ENCODE results near the gene FAF1.

Gene FAF1

DNA sequence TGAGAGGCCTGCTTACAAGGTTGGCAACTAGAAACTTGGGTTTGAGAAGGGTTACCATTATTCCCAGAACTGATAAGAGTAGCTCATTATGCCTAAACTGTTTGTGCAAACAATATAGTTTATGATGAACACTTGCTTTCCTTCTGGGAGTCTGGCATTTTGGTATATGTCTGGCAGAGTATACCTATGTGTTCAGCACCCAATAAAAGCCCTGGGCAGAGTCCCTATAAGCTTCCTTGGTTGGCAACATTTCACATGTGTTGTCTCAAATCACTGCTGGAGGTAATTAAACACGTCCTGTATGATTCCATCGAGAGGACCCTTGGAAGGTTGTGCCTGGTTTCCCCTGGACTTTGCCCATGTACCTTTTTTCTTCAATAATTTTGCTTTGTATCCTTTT lies 497.1 kb downstream of the FAF1 start:
- TF ChIP-seq, protein P1, sequence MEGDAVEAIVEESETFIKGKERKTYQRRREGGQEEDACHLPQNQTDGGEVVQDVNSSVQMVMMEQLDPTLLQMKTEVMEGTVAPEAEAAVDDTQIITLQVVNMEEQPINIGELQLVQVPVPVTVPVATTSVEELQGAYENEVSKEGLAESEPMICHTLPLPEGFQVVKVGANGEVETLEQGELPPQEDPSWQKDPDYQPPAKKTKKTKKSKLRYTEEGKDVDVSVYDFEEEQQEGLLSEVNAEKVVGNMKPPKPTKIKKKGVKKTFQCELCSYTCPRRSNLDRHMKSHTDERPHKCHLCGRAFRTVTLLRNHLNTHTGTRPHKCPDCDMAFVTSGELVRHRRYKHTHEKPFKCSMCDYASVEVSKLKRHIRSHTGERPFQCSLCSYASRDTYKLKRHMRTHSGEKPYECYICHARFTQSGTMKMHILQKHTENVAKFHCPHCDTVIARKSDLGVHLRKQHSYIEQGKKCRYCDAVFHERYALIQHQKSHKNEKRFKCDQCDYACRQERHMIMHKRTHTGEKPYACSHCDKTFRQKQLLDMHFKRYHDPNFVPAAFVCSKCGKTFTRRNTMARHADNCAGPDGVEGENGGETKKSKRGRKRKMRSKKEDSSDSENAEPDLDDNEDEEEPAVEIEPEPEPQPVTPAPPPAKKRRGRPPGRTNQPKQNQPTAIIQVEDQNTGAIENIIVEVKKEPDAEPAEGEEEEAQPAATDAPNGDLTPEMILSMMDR (conservative IDR thresholded peaks at IDR 0.05; ENCODE audit: low read depth, low read length), result no peak

DNA sequence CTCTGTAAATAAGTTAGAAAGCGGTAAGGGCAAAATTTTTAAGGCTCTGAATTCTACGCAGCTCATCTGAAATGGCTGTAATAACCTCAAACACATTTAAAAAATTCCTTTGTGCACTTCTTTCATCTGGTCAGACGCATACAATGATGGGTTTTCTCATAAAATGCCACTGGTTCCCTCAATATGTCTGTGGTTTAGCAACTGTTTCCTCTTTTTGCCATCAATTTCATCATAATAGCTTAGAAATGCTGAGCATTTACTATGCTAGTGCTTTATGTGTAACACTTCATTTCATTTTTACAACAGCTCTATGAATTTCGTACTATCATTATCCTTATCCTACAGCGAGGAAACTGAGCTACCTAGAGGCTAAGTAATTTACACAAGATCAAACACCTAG lies 501.6 kb downstream of the FAF1 start:
- no peak overlapping the region for H3K4me3 ChIP-seq (ENCODE audit: low read depth, low read length)
- DNase-seq (ENCODE audit: low read depth), result no peak
- TF ChIP-seq, protein P1 (conservative IDR thresholded peaks at IDR 0.05; ENCODE audit: low read depth, low read length), result no peak

More for the DNA sequence above, 497.1 kb downstream of the FAF1 start:
- DNase-seq (ENCODE audit: low read depth), result no peak
- no peak overlapping the region for H3K4me3 ChIP-seq (ENCODE audit: low read depth, low read length)

DNA sequence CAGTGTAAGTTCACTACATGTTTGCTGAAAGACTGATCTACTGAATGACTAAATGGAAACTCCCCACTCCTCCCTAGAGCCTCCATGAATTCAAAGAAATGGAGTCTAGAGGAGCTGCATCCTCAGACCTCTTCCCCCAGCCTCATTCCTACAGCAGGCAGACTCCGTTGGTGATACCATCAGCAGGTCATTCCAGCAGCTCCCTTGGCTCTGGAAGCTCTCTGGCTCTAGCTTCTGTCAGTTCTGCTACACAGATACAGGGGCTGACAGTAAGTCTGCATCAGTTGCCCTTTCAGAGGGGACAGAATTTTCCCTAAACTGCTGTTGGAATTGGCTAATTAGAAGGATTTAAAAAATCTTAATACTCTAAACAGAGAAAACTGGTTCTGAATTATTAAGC lies 505.2 kb downstream of the FAF1 start:
- DNase-seq (ENCODE audit: low read depth), result no peak
- no peak overlapping the region for H3K4me3 ChIP-seq (ENCODE audit: low read depth, low read length)
- TF ChIP-seq, protein P1 (conservative IDR thresholded peaks at IDR 0.05; ENCODE audit: low read depth, low read length), result no peak

DNA sequence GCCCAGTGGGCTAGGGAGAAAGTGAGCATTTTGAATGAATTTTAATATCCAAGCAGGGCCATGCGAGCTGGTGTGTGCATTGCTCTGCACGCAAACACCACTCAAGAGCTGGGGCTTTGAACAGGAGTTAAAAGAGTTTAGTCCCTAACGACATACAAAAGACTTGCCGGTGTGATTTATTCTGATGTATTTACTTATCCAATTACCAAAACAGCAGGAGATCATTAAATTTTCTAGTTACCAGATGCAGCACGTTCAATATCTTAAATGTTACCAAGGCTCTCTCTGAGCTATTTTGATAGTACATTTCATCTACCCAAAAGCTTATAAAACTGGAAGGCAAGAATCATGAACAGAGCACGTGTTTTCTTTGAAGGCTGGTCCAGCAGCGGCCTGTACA lies 506.8 kb downstream of the FAF1 start:
- no peak for DNase-seq (ENCODE audit: low read depth)
- TF ChIP-seq, protein P1 (conservative IDR thresholded peaks at IDR 0.05; ENCODE audit: low read depth, low read length), result no peak
- no peak overlapping the region for H3K4me3 ChIP-seq (ENCODE audit: low read depth, low read length)

DNA sequence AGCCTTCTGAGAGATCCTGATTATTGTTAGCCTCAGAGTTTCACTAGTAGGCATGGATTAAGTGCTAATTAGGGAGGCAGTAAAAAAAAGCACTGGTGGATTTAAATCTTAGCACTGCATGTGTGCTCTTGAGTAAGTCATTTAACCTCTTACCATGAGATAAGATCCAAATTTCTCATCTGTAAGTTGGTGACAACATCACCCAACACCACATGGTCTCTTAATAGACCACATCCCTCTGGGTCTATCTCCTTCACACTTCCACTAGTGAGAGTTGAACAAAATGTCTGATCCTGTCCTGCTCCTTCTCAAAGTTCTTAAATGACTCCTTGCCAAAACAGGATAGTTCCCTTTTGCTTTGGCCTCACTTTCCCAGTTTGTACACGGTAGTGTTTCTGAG lies 507.4 kb downstream of the FAF1 start:
- no peak overlapping the region for H3K4me3 ChIP-seq (ENCODE audit: low read depth, low read length)
- TF ChIP-seq, protein P1 (conservative IDR thresholded peaks at IDR 0.05; ENCODE audit: low read depth, low read length), result no peak
- no peak for DNase-seq (ENCODE audit: low read depth)

DNA sequence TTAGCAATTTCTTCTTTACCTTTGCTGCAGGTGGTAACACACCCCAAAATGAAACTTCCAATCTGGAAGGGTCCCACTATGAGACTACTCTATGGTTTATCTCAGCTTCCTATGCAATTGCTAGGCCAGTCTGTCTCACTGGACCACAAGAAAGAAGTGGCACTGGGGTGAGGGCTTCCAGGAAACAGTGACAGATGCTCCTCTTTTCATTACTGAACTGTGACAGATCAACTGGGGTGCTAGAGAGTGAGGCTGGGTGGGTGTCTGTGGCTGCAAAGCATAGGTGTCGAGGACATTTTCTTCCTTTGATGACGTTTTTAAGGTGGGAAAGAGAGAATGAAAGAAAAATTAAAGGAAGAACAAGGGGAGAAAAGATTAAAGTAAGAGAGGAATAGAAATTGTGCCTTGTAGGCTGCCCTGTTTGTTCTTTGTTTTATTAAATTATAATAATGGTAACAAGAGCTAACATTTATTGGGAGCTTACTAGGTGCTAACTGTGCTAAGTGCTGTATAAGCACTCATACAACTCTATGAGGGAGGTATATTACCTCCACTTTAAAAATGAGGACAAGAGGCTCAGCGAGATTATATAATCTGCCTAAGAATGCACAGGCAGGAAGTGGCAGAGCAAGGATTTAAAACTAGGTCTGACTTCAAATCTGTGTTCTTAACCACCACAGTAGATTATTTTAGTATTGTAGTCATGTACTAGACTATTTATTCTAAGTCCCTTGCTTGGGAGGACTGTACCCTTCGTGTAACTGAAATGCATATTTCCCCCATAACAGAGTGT lies 509.0 kb downstream of the FAF1 start:
- H3K4me3 ChIP-seq (ENCODE audit: low read depth, low read length), result no peak overlapping the region
- no peak for DNase-seq (ENCODE audit: low read depth)
- TF ChIP-seq, protein P1 (conservative IDR thresholded peaks at IDR 0.05; ENCODE audit: low read depth, low read length), result no peak

DNA sequence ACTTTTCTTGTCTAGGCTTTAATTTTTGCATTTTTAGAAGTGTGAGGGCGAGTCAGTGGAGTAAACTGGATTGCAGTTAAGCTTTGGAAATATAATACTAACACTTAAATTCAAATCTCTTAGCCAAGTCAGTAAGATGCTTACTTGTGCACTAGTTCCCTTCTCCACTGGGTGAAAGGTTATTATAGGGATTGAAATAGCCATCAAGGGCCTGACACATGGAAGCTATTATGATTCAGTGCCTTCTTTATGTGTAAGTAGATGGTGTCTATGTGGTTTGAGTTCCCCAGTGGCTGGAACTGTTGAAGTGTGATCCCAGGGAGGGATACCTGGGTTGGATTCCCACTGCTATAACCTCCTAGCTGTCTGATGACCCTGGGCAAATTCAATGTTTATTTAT lies 512.1 kb downstream of the FAF1 start:
- DNase-seq (ENCODE audit: low read depth), result no peak
- TF ChIP-seq, protein P1 (conservative IDR thresholded peaks at IDR 0.05; ENCODE audit: low read depth, low read length), result no peak
- H3K4me3 ChIP-seq (ENCODE audit: low read depth, low read length), result no peak overlapping the region
